ENCODE results near the gene PPCDC.

Gene PPCDC

GRCh38 chr15:75056036-75056435, 32.6 kb downstream of the PPCDC start:
- H3K4me1 ChIP-seq = peaks cover 2% of the 10 kb centered on the region; the same call in 1 of the 2 replicates
- H3K27me3 ChIP-seq = no peaks in the 10 kb centered on the region

GRCh38 chr15:75058127-75058905, 34.9 kb downstream of the PPCDC start:
- TF ChIP-seq CTCF (IDR thresholded peaks at IDR 0.05; ENCODE audit: low read depth, low read length) = no peak
- Histone ChIP-seq H3K36me3 (no peaks in the 10 kb centered on the region), H3K27me3 (no peaks in the 10 kb centered on the region), H3K9me3 (no peaks in the 10 kb centered on the region), H3K4me3 (ENCODE audit: low read depth, low read length) (no peak overlapping the region), H3K4me1 (no peaks in the 10 kb centered on the region; the same call in 1 of the 2 replicates)
- no peak for DNase-seq

More at GRCh38 chr15:75056036-75056435, 32.6 kb downstream of the PPCDC start:
- no peak for DNase-seq
- Histone ChIP-seq H3K36me3 (no peaks in the 10 kb centered on the region), H3K4me3 (ENCODE audit: low read depth, low read length) (no peak overlapping the region), H3K9me3 (no peaks in the 10 kb centered on the region)
- TF ChIP-seq CTCF (IDR thresholded peaks at IDR 0.05; ENCODE audit: low read depth, low read length) = no peak

GRCh38 chr15:75059607-75060006, 36.2 kb downstream of the PPCDC start:
- Histone ChIP-seq H3K4me3 (ENCODE audit: low read depth, low read length) (no peak overlapping the region), H3K27me3 (no peaks in the 10 kb centered on the region), H3K4me1 (no peaks in the 10 kb centered on the region), H3K9me3 (no peaks in the 10 kb centered on the region), H3K36me3 (no peaks in the 10 kb centered on the region)
- TF ChIP-seq CTCF (IDR thresholded peaks at IDR 0.05; ENCODE audit: low read depth, low read length) = no peak
- no peak for DNase-seq

DNA sequence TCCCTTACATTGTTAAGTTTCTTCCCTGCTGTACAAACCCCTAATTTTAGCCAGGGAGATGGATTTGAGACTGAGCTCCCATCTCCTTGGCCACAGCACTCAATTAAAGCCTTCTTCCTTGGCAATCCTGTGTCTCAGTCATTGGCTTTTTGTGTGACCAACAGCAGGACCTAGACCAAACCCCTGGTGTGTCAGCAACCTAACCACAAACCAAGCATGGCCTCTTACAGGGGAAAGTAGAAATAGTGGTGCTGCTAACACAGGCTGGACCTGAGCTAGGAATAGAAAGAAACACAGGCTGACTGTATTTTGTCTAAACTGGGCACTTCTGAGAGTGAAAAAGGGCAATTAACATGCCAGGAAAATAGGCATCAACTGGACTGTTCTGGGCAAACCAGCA, 37.9 kb downstream of the PPCDC start:
- Histone ChIP-seq H3K27me3 (no peaks in the 10 kb centered on the region), H3K36me3 (no peaks in the 10 kb centered on the region), H3K4me3 (ENCODE audit: low read depth, low read length) (no peak overlapping the region), H3K9me3 (no peaks in the 10 kb centered on the region), H3K4me1 (no peaks in the 10 kb centered on the region; the same call in 1 of the 2 replicates)
- no peak for TF ChIP-seq CTCF (IDR thresholded peaks at IDR 0.05; ENCODE audit: low read depth, low read length)
- DNase-seq = no peak

GRCh38 chr15:75062706-75063105, 39.3 kb downstream of the PPCDC start:
- Histone ChIP-seq H3K9me3 (no peaks in the 10 kb centered on the region), H3K36me3 (no peaks in the 10 kb centered on the region), H3K27me3 (no peaks in the 10 kb centered on the region), H3K4me3 (ENCODE audit: low read depth, low read length) (no peak overlapping the region), H3K4me1 (no peaks in the 10 kb centered on the region; the same call in 1 of the 2 replicates)
- no peak for DNase-seq
- no peak for TF ChIP-seq CTCF (IDR thresholded peaks at IDR 0.05; ENCODE audit: low read depth, low read length)

DNA sequence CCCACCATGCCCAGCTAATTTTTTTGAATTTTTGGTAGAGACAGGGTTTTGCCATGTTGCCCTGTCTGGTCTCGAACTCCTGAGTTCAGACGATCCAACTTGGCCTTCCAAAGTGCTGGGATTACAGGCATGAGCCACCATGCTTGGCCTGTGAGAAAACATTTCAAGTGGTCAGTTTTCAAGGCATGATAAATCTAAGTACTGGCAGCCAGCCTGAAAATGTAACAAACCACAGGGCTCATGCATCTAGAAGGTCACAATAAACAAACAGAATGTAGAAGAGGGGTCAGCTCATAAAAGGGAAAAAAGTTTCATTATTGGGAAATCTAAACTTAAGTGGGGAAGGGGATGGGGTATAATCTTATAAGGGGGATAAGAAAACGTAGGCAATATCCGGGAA, 39.9 kb downstream of the PPCDC start:
- H3K9me3 ChIP-seq = no peaks in the 10 kb centered on the region
- no peaks in the 10 kb centered on the region for H3K27me3 ChIP-seq
- TF ChIP-seq CTCF (IDR thresholded peaks at IDR 0.05; ENCODE audit: low read depth, low read length) = no peak
- DNase-seq = no peak
- no peaks in the 10 kb centered on the region; the same call in 1 of the 2 replicates for H3K4me1 ChIP-seq
- H3K4me3 ChIP-seq (ENCODE audit: low read depth, low read length) = no peak overlapping the region
- H3K36me3 ChIP-seq = no peaks in the 10 kb centered on the region
